Ascending aorta (tissue), 2 donors: ENCODE data around the gene RND3. TPM values are rescaled to one million over a fixed set of nuclear protein-coding genes. Genes with fewer than 3 reads are reported as not detected.

Source experiments
- DNase-seq, 2 donors: peaks; one replicate each; pipeline ENCODE4 v3.0.0-alpha.2; 2019; ENCODE audit warnings: low spot score in 2 of 2
- H3K27ac ChIP-seq, 2 donors: fragments of 200-600 bp; sonication (generic); one replicate each; pipeline ENCODE4 v1.5.1; 2016 to 2017; ENCODE audit warnings: mild to moderate bottlenecking in 1 of 2
- H3K27me3 ChIP-seq: fragments of 200-600 bp; sonication (generic); one replicate; pipeline ENCODE4 v1.5.1; 2017
- H3K36me3 ChIP-seq, 2 donors: fragments of 200-600 bp; sonication (generic); one replicate each; pipeline ENCODE4 v1.5.1; 2016
- H3K4me1 ChIP-seq, 2 donors: fragments of 200-600 bp; sonication (generic); one replicate each; pipeline ENCODE4 v1.5.1; 2016 to 2017; ENCODE audit warnings: mild to moderate bottlenecking in 1 of 2
- H3K4me3 ChIP-seq, 2 donors: fragments of 200-600 bp; sonication (generic); one replicate each; pipeline ENCODE4 v1.5.1; 2016 to 2017; ENCODE audit warnings: mild to moderate bottlenecking in 1 of 2
- H3K9me3 ChIP-seq, 2 donors: fragments of 200-600 bp; sonication (generic); one replicate each; pipeline ENCODE4 v1.5.1; 2016
- CTCF ChIP-seq, 3 experiments: fragments of 200-600 bp in 2 of 3; fragments of 450-650 bp in 1 of 3; sonication (generic) in 2 of 3; IDR thresholded peaks; one replicate each; pipeline ENCODE4 v1.5.1; 2016 to 2019; ENCODE audit warnings: antibody characterized with exemption in 3 of 3, mild to moderate bottlenecking in 1 of 3, moderate library complexity in 1 of 3
- intact Hi-C: fragments of 100-400 bp; cut with DNase I; formaldehyde crosslinking; loops from one replicate; pipeline ENCODE4 v1.15.1; 2023
- total RNA-seq: library from RNA; depleted of rRNA; stranded (reverse); fragments of >200 nt; gene quantifications from one replicate; pipeline ENCODE4 v1.1.0, GENCODE V29; 2016

RND3 gene
- total RNA-seq, 1 donor from 2014 or later: 10.7 TPM

DNA sequence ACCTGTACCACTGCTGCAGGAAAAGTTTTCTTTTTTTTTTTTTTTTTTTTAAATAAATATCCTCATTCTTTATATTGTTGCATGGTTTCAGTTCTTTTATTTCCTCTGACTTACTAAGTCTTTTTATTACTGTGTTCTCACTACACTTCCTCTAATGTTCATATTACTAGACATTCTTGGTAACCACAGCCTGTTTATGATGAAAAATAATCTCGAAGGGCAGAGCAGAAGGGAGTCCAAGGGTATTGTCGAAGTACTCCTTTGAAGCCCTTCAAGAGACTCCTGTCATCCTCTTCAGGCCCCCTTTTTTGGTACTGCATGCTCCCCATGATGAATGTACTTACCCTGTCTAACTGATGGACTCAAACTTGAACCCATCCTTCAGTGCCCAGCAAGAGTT is 61.2 kb downstream of the RND3 start:
- H3K4me1 ChIP-seq: no peaks in the 10 kb centered on the region
- no peaks in the 10 kb centered on the region for H3K27me3 ChIP-seq
- intact Hi-C loops: no loop called here
- H3K27ac ChIP-seq: no peak overlapping the region
- no peak for TF ChIP-seq CTCF (IDR thresholded peaks at IDR 0.05)
- H3K36me3 ChIP-seq: no peaks in the 10 kb centered on the region
- no peak overlapping the region for H3K4me3 ChIP-seq
- H3K9me3 ChIP-seq: no peaks in the 10 kb centered on the region
- DNase-seq: no peak

DNA sequence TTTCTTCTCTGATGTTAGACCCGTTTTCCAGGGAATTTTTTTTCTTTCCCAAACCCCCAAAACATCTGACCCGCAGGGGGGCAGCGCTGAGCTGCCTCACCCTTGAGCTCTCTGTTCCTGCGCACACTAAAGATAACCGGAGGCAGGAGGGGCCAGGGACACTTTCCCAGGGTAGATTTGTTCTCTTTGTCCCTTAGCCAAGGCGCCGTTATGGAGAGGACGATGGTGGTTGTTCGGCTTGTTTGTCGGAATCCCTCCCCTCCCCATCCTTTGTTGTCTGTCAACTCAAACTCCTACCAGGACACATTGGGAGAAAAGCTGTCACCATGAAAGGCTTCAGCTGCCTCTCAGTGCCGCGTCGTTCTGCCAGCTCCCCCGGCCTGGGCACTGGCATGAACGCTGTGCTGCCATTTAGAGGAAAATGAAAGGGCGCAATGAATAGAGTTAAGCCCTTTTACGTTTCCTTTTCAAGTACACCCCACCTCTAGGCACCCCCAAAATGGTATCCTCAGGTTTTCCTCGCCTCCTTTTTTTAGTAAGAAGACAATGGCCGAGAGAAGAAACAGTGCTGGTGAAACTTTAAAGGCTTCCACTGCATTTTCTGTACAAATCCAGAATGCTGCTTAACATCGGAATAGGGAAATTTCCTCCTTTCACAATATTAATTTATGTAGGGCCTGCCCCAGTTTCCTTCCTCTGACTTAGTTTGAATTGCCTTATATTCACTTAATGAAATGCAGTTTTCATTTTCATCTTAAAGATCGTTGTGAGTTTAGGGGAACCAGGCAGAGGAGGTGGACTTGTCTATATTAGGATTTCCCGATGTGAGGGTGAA is 62.1 kb downstream of the RND3 start:
- Histone ChIP-seq H3K4me1 (no peaks in the 10 kb centered on the region), H3K9me3 (no peaks in the 10 kb centered on the region), H3K36me3 (no peaks in the 10 kb centered on the region), H3K4me3 (peak overlapping the region in 1 of 2 donors; percentile 28), H3K27ac (no peak overlapping the region), H3K27me3 (no peaks in the 10 kb centered on the region)
- no peak for DNase-seq
- TF ChIP-seq CTCF (IDR thresholded peaks at IDR 0.05): peak in 2 of 3 experiments; percentile 21 to 35
- intact Hi-C loops: loop anchor here (1.0 kb wide), 1 partner anchor 62 kb away; the partner anchor contains the start of gene RND3

GRCh38 chr2:150424406-150424805 is 63.1 kb downstream of the RND3 start:
- intact Hi-C loops: no loop called here

DNA sequence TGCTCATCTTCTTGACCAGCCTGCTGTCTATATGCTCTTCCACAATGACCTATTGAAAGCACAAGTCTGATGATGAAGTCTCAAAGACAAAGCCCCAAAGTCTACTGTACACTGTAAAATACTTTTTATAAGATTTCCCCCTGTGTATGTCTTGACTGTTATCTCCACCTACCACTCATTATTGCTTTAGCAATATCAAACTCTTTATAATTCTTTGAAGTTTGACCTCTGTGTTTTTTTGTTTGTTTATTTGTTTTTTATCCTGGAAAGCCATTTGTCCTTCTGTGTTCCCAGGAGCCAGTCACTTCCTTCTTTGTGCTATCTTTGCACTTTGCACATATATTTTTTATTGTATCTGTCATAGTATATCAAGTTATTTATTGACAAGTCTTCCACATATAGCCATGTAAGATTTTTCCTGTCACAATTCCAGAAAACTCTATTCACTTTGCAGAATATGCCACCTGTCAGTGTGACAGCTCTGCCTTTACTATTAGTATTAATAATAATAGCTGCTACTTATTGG is 66.3 kb downstream of the RND3 start:
- Histone ChIP-seq H3K4me1 (no peaks in the 10 kb centered on the region), H3K27me3 (no peaks in the 10 kb centered on the region), H3K4me3 (no peak overlapping the region), H3K36me3 (no peaks in the 10 kb centered on the region), H3K9me3 (no peaks in the 10 kb centered on the region), H3K27ac (no peak overlapping the region)
- TF ChIP-seq CTCF (IDR thresholded peaks at IDR 0.05): no peak
- no peak for DNase-seq
- intact Hi-C loops: no loop called here

More at GRCh38 chr2:150424406-150424805, 63.1 kb downstream of the RND3 start:
- Histone ChIP-seq H3K4me3 (no peak overlapping the region), H3K4me1 (no peaks in the 10 kb centered on the region), H3K9me3 (no peaks in the 10 kb centered on the region), H3K36me3 (no peaks in the 10 kb centered on the region), H3K27me3 (no peaks in the 10 kb centered on the region), H3K27ac (no peak overlapping the region)
- TF ChIP-seq CTCF (IDR thresholded peaks at IDR 0.05): no peak
- no peak for DNase-seq

DNA sequence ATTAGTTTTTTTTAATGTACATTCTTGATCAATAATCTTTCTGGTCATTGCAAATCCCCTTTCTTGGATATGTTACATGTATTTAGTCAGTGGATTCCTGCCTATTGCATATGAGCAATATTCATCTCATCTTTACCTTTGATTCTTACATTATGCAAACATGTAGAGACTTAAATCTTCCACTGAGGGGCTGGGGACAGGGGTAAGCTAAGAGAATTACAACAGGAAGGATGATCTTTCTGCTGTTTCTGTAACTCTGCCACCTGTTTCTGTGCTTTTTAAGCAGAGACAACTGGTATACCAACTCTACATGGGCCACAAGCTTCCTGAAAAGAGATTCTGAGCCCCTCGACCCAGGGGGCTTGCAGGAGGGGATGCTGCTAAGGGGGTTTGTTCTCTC is 68.6 kb downstream of the RND3 start:
- no peak for TF ChIP-seq CTCF (IDR thresholded peaks at IDR 0.05)
- intact Hi-C loops: no loop called here
- no peak for DNase-seq
- no peaks in the 10 kb centered on the region for H3K27me3 ChIP-seq
- H3K36me3 ChIP-seq: no peaks in the 10 kb centered on the region
- no peaks in the 10 kb centered on the region for H3K9me3 ChIP-seq
- no peaks in the 10 kb centered on the region for H3K4me1 ChIP-seq
- no peak overlapping the region for H3K4me3 ChIP-seq
- no peak overlapping the region for H3K27ac ChIP-seq
